Coronary artery (tissue), 2 donors: ENCODE data around the gene TFIP11.

Experiments
- DNase-seq: peaks from one replicate; pipeline ENCODE4 v3.0.0-alpha.2; 2017; ENCODE audit warnings: low spot score
- H3K27ac ChIP-seq, 2 donors: fragments of 200-600 bp; sonication (generic); one replicate each; pipeline ENCODE4 v1.5.1; 2016 to 2019
- H3K4me3 ChIP-seq: fragments of 200-600 bp; sonication (generic); 2 replicates; pipeline ENCODE4 v1.5.1; 2016; ENCODE audit warnings: mild to moderate bottlenecking, moderate library complexity
- TF ChIP-seq, protein P1 (sequence below): fragments of 200-600 bp; sonication (generic); IDR thresholded peaks from one replicate; pipeline ENCODE4 v1.5.1; 2019; ENCODE audit warnings: antibody characterized with exemption

TFIP11 gene

DNA sequence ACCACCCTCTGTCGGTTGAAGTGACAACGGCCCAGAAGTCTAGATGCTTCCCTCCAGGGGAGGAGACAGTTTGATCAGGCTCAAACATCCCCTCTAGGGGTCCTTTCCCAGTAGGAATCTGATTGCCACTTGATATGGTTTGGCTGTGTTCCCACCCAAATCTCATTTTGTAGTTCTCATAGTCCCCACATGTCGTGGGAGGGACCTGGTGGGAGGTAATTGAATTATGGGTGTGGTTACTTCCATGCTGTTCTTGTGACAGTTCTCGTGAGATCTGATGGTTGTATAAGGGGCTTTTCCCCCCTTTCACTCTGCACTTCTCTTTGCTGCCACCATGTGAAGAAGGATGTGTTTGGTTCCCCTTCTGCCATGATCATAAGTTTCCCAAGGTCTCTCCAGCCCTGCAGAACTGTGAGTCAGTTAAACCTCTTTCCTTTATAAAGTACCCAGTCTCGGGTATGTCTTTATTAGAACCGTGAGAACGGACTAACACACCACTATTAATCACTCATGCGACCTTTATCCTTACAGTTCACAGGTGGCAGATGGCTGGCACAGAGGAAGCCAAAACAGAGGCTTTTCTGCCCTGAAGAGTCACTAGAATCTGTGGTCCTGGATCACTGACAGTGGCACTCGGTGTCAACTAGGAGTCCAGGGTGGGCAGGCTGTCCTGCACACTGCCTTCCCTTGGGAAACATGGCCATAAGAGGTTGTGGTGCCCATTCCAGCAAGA lies 61.7 kb downstream of the TFIP11 start:
- TF ChIP-seq, protein P1, sequence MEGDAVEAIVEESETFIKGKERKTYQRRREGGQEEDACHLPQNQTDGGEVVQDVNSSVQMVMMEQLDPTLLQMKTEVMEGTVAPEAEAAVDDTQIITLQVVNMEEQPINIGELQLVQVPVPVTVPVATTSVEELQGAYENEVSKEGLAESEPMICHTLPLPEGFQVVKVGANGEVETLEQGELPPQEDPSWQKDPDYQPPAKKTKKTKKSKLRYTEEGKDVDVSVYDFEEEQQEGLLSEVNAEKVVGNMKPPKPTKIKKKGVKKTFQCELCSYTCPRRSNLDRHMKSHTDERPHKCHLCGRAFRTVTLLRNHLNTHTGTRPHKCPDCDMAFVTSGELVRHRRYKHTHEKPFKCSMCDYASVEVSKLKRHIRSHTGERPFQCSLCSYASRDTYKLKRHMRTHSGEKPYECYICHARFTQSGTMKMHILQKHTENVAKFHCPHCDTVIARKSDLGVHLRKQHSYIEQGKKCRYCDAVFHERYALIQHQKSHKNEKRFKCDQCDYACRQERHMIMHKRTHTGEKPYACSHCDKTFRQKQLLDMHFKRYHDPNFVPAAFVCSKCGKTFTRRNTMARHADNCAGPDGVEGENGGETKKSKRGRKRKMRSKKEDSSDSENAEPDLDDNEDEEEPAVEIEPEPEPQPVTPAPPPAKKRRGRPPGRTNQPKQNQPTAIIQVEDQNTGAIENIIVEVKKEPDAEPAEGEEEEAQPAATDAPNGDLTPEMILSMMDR: no peak
- H3K27ac ChIP-seq: no peak overlapping the region
- no peak overlapping the region for H3K4me3 ChIP-seq
- no peak for DNase-seq

DNA sequence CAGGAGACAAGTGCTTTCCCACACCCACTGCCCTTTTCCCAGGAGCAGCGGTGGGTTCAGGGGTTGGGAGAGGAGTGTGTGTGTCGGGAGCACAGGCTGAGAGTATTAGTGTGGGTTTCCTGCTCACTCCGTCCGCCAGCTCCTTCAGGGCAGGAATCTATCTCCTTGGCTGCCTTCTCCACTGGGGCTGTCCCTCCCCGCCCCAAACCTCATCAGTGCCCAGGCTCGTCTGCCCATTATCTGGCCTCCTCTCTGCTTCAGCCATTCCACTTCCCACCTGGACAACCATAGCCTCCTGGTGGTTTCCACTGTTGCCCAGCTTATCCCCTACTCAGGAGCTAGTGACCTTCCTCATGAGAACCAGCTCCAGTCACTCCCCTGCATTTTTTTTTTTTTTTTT lies 63.3 kb downstream of the TFIP11 start:
- DNase-seq: no peak
- no peak overlapping the region for H3K27ac ChIP-seq
- TF ChIP-seq, protein P1: no peak

DNA sequence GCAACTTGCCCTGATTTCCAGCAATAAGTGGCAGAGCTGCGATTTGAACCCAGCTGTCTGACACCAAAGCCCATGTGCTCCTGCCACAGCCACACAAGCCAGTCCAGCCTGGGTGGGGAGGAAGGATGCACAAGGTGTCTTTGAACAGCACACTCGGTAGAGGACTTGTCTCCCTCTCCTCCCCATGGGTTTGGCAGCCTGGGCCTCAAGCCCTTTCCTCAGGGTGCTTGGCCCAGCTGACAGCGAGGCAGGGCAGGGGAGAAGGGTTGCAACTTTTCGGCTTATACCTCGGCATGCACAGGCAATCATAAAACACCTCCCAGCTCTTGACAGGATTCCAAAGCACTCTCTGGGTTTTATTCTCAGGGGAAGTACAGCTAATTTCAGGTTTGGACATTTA lies 63.9 kb downstream of the TFIP11 start:
- Histone ChIP-seq H3K4me3 (no peak overlapping the region), H3K27ac (no peak overlapping the region)
- no peak for DNase-seq
- TF ChIP-seq, protein P1: no peak

More for the DNA sequence above, 63.3 kb downstream of the TFIP11 start:
- H3K4me3 ChIP-seq: no peak overlapping the region

DNA sequence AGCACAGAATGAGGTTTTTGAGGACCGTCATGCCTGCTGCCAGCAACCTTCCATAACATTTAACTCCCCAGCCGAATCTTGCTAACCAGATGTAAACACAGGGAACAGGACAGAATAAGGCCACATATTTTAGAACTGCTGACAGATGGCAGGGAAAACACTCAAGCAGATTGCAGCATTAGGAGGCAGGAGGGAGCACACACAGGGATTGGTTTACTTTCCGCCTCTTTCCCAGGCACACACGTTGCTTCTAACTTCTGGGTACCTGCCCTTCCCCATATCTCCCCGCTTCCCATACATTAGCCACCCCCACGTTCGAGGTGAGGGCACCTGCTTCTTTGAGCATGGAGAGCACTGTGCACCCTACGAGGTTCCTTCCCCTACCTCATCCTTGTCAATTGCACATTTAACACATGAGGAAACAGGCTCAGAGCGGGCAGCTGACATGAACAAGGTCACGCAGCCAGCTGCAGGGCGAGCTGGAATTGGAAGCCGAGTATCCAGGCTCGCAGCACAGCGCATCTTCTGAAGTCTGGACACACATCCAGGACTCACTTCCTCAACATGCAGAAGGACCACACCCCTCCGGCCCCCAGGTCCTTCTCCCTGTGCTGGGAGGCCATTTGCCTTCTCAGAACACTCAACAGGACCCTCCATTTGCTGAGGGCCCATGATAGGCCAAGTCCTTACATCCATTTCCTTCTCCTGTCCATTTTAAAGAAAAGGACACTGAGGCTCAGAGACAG lies 64.5 kb downstream of the TFIP11 start:
- no peak for DNase-seq
- TF ChIP-seq, protein P1: no peak
- Histone ChIP-seq H3K4me3 (no peak overlapping the region), H3K27ac (no peak overlapping the region)

DNA sequence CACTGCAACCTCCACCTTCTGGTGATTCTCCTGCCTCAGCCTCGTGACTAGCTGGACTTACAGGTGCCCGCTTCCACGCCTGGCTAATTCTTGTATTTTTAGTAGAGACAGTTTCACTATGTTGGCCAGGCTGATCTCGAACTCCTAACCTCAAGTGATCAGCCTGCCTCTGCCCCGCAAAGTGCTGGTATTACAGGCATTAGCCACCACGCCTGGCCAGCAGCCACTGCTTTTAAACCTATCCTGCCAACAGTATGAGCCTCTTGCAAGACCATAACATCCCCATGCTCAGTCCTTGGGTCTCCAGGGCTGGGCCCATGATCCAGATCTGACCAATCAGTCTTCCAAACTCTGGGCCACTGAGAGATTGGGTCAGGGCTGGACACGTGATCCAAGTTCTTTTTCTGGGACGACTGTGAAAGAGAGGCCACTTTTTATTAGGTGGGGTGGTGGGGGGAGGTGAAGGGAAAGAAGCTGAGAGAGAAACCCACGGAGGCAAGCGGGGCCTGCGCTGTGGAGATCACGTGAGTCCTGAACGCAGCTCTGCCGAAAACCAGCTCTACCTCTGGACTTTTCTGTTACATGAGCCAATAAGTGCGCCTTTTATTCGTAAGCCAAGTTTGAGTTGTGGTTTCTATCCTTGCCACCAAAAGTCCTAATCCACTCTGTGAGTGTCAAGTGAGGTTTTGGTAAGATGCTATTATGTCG lies 65.3 kb downstream of the TFIP11 start:
- DNase-seq: no peak
- TF ChIP-seq, protein P1: no peak
- H3K4me3 ChIP-seq: no peak overlapping the region
- H3K27ac ChIP-seq: no peak overlapping the region

DNA sequence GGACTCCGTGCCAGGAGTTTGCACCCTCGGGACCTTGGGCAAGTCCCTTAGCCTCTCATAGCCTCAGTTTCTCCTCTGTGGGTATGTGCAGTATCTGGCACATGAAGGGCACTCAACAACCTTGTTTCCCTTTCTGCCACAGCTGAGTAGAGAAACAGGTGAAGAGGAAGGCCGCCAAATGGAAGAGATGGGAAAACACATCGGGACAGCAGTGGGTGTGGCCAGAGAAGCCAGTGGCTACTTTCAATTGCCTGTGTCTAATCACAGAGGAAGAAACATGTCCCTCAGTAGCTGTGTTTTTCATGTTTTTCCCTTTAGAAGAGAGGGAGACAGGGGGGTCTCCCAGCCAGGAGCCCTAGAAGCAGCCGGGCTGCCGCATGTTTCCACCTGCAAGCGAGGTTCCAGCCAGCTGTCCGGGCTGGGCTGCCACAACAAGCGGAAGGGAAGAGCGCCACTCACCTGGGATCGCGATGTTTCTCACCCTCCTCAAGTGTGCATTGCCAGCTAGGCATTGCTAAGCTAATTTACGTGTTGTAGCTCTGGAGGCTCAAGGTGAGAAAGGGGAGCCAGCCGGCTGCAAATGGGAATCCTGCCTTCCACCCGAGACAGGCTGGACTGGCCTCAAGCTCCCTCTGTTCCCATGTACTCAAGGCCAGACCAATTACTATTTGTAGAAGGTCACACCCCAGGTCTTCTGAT lies 66.5 kb downstream of the TFIP11 start:
- TF ChIP-seq, protein P1: no peak
- Histone ChIP-seq H3K27ac (no peak overlapping the region), H3K4me3 (no peak overlapping the region)
- DNase-seq: no peak
